ENCODE measurements around the gene DESI2.
"Not testable (repeated sequence)": the region's sequence is repeated elsewhere in the genome, so short reads cannot be mapped to it uniquely, and the experiment has no call there.

The DESI2 gene

DNA sequence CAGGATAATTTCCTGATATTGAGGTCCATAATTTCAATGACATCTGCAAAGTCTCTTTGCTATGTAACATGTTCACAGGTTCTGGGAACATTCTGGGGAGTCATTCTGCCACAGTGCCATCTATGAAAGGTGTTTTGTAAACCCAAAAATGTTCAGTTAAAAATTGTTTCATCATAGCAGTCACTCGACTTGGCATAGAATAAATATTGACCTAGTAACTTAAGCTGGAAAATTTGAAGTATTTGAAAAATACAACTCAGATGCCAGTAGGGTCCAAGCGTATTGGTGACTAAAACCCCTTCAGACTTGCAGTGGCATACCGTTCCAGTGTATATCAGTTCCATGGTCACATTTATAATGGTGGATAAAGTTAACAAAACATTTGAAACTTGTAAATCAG is 6.8 kb downstream of the DESI2 start:
- no peaks in the 10 kb centered on the region for H3K36me3 ChIP-seq (ENCODE audit: control insufficient read depth, insufficient read depth, low read length)
- H3K9ac ChIP-seq (ENCODE audit: low read length): no peak overlapping the region
- no peaks in the 10 kb centered on the region for H3K27me3 ChIP-seq (ENCODE audit: control insufficient read depth, insufficient read depth, low read length)
- H3K9me3 ChIP-seq (ENCODE audit: control insufficient read depth, low read length): no peaks in the 10 kb centered on the region
- H3K4me3 ChIP-seq (ENCODE audit: low read length): no peak overlapping the region
- H3K4me1 ChIP-seq (ENCODE audit: control insufficient read depth, insufficient read depth, low read length): peaks cover 3% of the 10 kb centered on the region

DNA sequence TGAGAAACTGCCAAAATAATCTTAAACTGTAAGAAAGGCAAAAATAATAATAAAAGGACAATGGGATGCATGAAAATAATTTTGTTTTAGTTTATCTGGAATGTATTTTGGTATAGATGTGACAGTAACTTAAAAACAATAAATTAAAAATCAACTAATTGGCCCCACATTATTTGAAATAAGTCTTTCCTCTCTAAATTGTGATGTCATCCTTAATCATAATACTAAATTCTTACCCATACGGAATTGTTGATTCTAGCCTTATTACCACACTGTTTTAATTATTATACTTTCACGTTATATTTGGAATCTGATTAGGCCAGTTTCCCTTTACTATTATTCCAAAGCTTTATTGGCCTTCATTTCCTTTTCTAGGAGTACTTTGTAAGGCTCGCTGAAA is 7.7 kb downstream of the DESI2 start:
- no peaks in the 10 kb centered on the region for H3K4me1 ChIP-seq (ENCODE audit: control insufficient read depth, insufficient read depth, low read length)
- H3K9me3 ChIP-seq (ENCODE audit: control insufficient read depth, low read length): no peaks in the 10 kb centered on the region
- no peaks in the 10 kb centered on the region for H3K36me3 ChIP-seq (ENCODE audit: control insufficient read depth, insufficient read depth, low read length)
- no peaks in the 10 kb centered on the region for H3K27me3 ChIP-seq (ENCODE audit: control insufficient read depth, insufficient read depth, low read length)
- H3K4me3 ChIP-seq (ENCODE audit: low read length): no peak overlapping the region
- no peak overlapping the region for H3K9ac ChIP-seq (ENCODE audit: low read length)

DNA sequence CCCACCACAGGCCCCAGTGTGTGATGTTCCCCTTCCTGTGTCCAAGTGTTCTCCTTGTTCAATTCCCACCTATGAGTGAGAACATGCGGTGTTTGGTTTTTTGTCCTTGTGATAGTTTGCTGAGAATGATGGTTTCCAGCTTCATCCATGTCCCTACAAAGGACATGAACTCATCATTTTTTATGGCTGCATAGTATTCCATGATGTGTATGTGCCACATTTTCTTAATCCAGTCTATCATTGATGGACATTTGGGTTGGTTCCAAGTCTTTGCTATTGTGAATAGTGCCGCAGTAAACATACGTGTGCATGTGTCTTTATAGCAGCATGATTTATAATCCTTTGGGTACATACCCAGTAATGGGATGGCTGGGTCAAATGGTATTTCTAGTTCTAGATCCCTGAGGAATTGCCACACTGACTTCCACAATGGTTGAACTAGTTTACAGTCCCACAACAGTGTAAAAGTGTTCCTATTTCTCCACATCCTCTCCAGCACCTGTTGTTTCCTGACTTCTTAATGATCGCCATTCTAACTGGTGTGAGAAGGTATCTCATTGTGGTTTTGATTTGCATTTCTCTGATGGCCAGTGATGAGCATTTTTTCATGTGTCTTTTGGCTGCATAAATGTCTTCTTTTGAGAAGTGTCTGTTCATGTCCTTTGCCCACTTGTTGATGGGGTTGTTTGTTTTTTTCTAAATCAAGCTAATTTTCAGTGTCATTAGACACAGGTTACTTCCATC is 8.8 kb downstream of the DESI2 start:
- not testable (repeated sequence) for H3K4me3 ChIP-seq (ENCODE audit: low read length); H3K36me3 ChIP-seq (ENCODE audit: control insufficient read depth, insufficient read depth, low read length); H3K4me1 ChIP-seq (ENCODE audit: control insufficient read depth, insufficient read depth, low read length); H3K9me3 ChIP-seq (ENCODE audit: control insufficient read depth, low read length); H3K27me3 ChIP-seq (ENCODE audit: control insufficient read depth, insufficient read depth, low read length); H3K9ac ChIP-seq (ENCODE audit: low read length)

- H3K36me3 ChIP-seq (ENCODE audit: control insufficient read depth, insufficient read depth, low read length): no peaks in the 10 kb centered on the region
- H3K9me3 ChIP-seq (ENCODE audit: control insufficient read depth, low read length): no peaks in the 10 kb centered on the region
- no peaks in the 10 kb centered on the region for H3K27me3 ChIP-seq (ENCODE audit: control insufficient read depth, insufficient read depth, low read length)
- no peaks in the 10 kb centered on the region for H3K4me1 ChIP-seq (ENCODE audit: control insufficient read depth, insufficient read depth, low read length)
- no peak overlapping the region for H3K4me3 ChIP-seq (ENCODE audit: low read length)
- H3K9ac ChIP-seq (ENCODE audit: low read length): no peak overlapping the region
These were observed 9.7 kb downstream of the DESI2 start for GRCh38 chr1:244662599-244662998.

DNA sequence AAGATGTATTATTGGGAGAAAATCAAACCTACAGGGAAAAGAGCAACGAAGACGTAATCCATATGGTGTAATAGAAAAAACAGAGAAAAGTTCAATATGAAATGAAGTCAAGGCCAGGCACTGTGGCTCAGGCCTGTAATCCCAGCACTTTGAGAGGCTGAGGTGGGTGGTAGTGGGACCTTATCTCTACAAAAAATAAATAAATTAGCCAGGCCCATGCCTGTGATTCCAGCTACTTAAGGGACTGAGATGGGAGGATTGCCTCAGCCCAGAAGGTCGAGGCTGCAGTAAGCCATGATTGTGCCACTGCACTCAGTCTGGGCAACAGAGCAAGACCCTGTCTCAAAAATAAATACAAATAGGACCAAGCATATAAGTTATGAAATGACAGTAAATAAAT is 11.4 kb downstream of the DESI2 start:
- Histone ChIP-seq H3K4me1 (ENCODE audit: control insufficient read depth, insufficient read depth, low read length) (no peaks in the 10 kb centered on the region), H3K4me3 (ENCODE audit: low read length) (no peak overlapping the region), H3K27me3 (ENCODE audit: control insufficient read depth, insufficient read depth, low read length) (no peaks in the 10 kb centered on the region), H3K36me3 (ENCODE audit: control insufficient read depth, insufficient read depth, low read length) (no peaks in the 10 kb centered on the region), H3K9me3 (ENCODE audit: control insufficient read depth, low read length) (no peaks in the 10 kb centered on the region), H3K9ac (ENCODE audit: low read length) (no peak overlapping the region)

DNA sequence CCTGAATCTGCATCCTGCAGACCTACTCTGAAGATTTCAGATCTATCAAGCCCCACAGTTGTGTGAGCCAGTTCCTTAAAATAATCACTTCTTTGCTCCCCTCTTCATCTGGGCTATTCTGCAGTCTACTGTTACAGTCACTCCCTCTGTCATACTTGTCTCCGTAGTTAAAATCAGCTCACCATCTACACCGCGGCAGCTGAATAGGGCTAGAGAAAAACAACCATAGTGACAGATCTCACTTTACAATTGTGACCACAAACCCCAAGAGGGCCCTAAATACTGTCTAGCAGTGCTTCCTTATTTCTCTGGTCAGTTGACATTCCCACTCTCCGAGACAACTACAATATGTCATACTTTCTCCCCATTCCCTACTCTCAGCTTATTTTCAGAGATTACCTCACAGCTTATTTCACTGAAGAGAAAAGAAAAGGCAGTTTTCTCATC is 12.9 kb downstream of the DESI2 start:
- Histone ChIP-seq H3K4me1 (ENCODE audit: control insufficient read depth, insufficient read depth, low read length) (no peaks in the 10 kb centered on the region), H3K9me3 (ENCODE audit: control insufficient read depth, low read length) (no peaks in the 10 kb centered on the region), H3K9ac (ENCODE audit: low read length) (no peak overlapping the region), H3K36me3 (ENCODE audit: control insufficient read depth, insufficient read depth, low read length) (no peaks in the 10 kb centered on the region), H3K27me3 (ENCODE audit: control insufficient read depth, insufficient read depth, low read length) (no peaks in the 10 kb centered on the region), H3K4me3 (ENCODE audit: low read length) (no peak overlapping the region)

DNA sequence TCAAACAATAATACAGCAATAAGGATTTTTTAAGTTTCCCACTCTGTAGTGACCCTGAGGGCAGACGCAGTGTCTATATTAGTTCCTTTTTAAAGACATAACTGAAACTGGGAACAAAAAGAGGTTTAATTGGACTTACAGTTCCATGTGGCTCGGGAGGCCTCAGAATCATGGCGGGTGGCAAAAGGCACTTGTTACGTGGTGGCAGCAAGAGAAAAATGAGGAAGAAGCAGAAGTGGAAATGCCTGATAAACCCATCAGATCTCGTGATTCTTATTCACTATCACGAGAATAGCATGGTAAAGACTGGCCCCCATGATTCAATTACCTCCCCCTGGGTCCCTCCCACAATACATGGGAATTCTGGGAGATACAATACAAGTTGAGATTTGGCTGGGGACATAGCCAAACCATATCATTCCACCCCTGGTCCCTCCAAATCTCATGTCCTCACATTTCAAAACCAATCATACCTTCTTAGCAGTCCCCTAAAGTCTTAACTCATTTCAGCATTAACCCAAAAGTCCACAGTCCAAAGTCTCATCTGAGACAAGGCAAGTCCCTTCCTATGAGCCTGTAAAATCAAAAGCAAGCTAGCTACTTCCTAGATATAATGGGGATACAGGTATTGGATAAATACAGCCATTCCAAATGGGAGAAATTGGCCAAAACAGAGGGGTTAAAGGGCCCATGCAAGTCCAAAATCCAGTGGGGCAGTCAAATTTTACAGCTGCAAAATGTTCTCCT is 13.9 kb downstream of the DESI2 start:
- not testable (repeated sequence) for H3K9ac ChIP-seq (ENCODE audit: low read length); H3K4me3 ChIP-seq (ENCODE audit: low read length); H3K27me3 ChIP-seq (ENCODE audit: control insufficient read depth, insufficient read depth, low read length); H3K4me1 ChIP-seq (ENCODE audit: control insufficient read depth, insufficient read depth, low read length); H3K9me3 ChIP-seq (ENCODE audit: control insufficient read depth, low read length); H3K36me3 ChIP-seq (ENCODE audit: control insufficient read depth, insufficient read depth, low read length)

- H3K4me1 ChIP-seq (ENCODE audit: control insufficient read depth, insufficient read depth, low read length): no peaks in the 10 kb centered on the region
- no peaks in the 10 kb centered on the region for H3K9me3 ChIP-seq (ENCODE audit: control insufficient read depth, low read length)
- no peak overlapping the region for H3K4me3 ChIP-seq (ENCODE audit: low read length)
- no peak overlapping the region for H3K9ac ChIP-seq (ENCODE audit: low read length)
- no peaks in the 10 kb centered on the region for H3K36me3 ChIP-seq (ENCODE audit: control insufficient read depth, insufficient read depth, low read length)
- no peaks in the 10 kb centered on the region for H3K27me3 ChIP-seq (ENCODE audit: control insufficient read depth, insufficient read depth, low read length)
These were observed 14.9 kb downstream of the DESI2 start for GRCh38 chr1:244667797-244668196.

DNA sequence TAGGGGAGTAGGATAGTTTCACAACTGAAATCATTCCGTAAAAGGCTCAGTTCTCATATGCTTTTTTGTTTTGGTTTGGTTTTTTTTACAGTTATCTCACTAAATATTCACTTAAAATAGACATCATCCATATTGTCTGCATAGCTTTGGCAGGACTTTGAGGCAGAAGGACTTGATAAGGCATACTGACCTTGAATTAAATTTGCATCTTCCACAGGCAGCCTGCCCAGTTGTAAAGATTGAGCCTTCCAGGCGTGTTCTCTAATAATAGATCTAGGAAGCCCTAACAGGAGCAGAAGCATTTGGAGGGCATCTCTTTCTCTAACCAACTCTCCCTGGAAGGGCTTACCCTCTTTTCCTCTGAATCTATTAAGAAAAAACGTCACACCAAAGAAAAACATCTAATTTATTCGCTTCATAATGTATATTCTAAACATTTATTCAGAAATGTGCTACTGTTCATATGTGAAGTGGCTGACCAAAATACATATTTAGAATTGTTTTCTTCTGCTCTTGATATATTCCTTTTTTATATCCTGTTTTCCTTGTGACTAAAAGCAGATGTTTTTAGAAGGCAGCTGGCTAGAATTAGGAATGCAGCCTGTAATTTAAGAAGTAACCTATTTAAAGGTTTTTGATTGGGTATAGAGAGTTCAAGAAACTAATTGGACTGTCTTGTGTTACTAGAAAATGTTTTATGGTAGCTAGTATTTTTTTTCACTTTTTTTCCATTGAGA is 20.2 kb downstream of the DESI2 start:
- H3K36me3 ChIP-seq (ENCODE audit: control insufficient read depth, insufficient read depth, low read length): no peaks in the 10 kb centered on the region
- no peaks in the 10 kb centered on the region for H3K9me3 ChIP-seq (ENCODE audit: control insufficient read depth, low read length)
- no peak overlapping the region for H3K4me3 ChIP-seq (ENCODE audit: low read length)
- H3K4me1 ChIP-seq (ENCODE audit: control insufficient read depth, insufficient read depth, low read length): no peaks in the 10 kb centered on the region
- no peak overlapping the region for H3K9ac ChIP-seq (ENCODE audit: low read length)
- no peaks in the 10 kb centered on the region for H3K27me3 ChIP-seq (ENCODE audit: control insufficient read depth, insufficient read depth, low read length)

GRCh38 chr1:244674446-244674845 is 21.5 kb downstream of the DESI2 start:
- no peaks in the 10 kb centered on the region for H3K36me3 ChIP-seq (ENCODE audit: control insufficient read depth, insufficient read depth, low read length)
- H3K27me3 ChIP-seq (ENCODE audit: control insufficient read depth, insufficient read depth, low read length): no peaks in the 10 kb centered on the region
- H3K9ac ChIP-seq (ENCODE audit: low read length): no peak overlapping the region
- H3K9me3 ChIP-seq (ENCODE audit: control insufficient read depth, low read length): no peaks in the 10 kb centered on the region
- H3K4me1 ChIP-seq (ENCODE audit: control insufficient read depth, insufficient read depth, low read length): no peaks in the 10 kb centered on the region
- no peak overlapping the region for H3K4me3 ChIP-seq (ENCODE audit: low read length)

DNA sequence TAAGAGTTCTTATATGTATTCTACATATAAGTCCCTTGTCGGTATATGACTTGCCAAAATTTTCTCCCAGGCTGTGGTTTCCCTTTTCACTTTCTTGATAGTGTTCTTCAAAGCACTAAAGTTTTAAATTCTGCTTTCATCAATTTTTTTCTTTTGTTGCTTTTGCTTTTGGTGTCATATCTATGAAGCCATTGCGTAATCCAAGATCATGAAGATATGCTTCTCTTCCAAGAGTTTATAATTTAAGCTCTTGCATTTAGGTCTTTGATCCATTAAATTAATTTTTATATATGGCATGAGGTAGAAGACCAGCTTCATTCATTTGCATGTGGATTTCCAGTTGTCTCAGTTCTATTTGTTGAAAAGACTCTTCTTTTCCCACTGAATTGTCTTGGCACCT is 22.2 kb downstream of the DESI2 start:
- no peaks in the 10 kb centered on the region for H3K27me3 ChIP-seq (ENCODE audit: control insufficient read depth, insufficient read depth, low read length)
- no peak overlapping the region for H3K4me3 ChIP-seq (ENCODE audit: low read length)
- no peaks in the 10 kb centered on the region for H3K4me1 ChIP-seq (ENCODE audit: control insufficient read depth, insufficient read depth, low read length)
- H3K36me3 ChIP-seq (ENCODE audit: control insufficient read depth, insufficient read depth, low read length): no peaks in the 10 kb centered on the region
- H3K9me3 ChIP-seq (ENCODE audit: control insufficient read depth, low read length): no peaks in the 10 kb centered on the region
- H3K9ac ChIP-seq (ENCODE audit: low read length): no peak overlapping the region

DNA sequence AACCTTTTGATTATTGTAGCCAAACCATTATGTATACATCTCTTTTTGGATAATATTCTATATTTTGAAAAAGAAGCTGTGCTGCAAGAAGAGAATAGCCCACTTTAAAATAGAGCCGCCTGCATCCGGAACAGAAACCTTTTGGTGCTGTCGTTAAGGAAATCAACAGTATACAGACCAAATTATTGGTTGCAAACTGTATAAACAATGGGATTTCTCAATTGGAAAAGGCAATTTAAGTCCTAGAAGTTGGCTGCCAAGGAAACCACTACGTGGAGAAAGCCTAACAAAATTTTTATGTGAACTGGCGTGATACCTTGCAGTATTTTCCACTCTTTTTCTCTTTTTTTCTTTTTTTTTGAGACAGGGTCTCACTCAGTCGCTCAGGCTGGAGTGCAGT is 25.8 kb downstream of the DESI2 start:
- H3K9me3 ChIP-seq (ENCODE audit: control insufficient read depth, low read length): no peaks in the 10 kb centered on the region
- no peaks in the 10 kb centered on the region for H3K36me3 ChIP-seq (ENCODE audit: control insufficient read depth, insufficient read depth, low read length)
- no peaks in the 10 kb centered on the region for H3K27me3 ChIP-seq (ENCODE audit: control insufficient read depth, insufficient read depth, low read length)
- H3K9ac ChIP-seq (ENCODE audit: low read length): no peak overlapping the region
- no peaks in the 10 kb centered on the region for H3K4me1 ChIP-seq (ENCODE audit: control insufficient read depth, insufficient read depth, low read length)
- H3K4me3 ChIP-seq (ENCODE audit: low read length): no peak overlapping the region

Measured in mucosa of stomach (tissue), 1 donor.